NCI-H1417 (cell line): ENCODE data around the gene TBC1D19.

ENCODE experiments used
- DNase-seq, 3 experiments: peaks; one replicate each; lab custom pipeline; 2025; lab: John Stamatoyannopoulos, UW

Gene TBC1D19

DNA sequence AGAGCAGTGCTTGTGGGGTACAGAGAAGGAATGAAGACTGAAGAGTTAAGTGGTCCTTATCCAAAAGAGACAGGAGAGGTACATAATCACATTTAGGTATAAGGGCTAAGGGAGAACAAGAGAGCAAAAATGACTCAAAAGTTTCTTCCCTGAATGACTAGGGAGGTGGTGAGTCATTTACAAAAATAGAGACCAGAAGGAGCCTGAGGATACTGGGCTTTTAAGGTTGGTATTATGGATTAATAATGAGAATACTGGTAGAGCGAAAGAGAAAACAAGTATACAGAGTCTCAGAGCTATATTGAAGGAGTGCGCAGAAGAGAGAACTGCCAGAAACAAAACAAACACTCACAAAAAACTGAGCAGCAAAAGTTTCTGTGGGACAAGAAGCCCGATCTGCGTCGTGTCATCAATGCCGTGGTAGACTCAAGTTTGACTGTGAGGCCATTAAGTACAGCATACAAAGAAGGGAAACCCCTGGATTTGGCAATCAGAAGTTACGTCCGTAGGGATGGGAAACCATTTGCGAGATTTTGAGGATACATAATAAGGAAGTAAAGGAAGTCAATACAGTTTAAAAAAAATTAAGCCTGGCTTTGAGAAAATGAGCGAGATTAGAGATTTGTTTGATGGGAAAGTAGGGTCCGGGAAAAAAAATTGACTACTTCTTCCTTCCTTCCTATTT, 147.6 kb downstream of the TBC1D19 start:
- no peak for DNase-seq

DNA sequence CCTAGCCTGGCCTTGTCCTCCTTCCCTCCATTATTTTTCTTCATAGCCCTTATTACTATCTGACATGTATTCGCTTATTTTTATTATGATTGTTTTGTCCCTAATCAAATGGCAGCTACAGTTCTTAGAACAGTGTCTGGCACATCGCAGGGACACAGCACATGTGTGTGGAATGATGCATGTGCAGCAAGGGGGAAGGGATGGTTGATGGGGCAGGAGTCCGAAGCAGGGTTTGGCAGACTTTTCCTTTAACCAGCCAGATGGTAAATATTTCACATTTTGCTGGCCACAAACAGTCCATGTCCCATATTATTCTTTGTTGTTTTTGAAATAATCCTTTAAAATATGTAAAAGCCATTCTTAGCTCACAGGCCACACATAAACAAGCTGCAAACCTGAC, 148.5 kb downstream of the TBC1D19 start:
- no peak for DNase-seq

DNA sequence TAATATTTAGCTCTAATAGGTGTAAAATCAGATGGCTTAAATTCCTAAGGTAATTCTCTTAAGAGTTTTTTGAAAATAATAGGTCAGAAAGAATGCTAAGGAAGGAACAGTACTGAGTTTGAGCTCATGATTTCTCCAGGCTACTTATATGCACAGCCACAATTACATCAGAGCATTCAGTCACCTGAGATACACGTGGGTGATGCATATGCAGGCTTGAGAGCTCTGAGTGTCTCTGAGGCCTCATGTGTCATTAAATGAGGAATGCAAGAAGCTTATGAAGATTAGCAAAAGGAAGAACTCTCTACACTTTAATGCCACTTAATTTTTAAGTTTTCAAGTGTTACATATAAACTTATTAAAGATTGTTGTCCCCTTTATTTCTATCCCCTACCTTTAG, 152.7 kb downstream of the TBC1D19 start:
- no peak for DNase-seq

DNA sequence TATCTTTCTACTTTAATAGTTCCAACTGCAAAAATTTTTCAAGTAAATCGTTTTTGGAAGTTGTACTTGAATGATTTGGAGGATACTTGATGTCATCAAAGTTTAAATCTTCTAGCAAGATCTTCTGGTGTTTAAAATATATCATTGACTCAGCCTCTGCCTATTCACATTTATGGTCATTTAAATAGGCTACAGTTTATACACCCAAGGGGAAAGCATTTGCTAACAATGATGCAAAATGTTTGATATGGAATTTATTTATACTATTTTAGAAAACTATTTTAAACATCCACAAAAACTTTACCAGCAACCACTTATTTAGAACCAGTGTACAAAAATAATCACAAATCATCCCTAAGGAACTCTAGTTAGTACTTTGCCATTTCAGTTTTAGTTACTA, 153.5 kb downstream of the TBC1D19 start:
- no peak for DNase-seq

DNA sequence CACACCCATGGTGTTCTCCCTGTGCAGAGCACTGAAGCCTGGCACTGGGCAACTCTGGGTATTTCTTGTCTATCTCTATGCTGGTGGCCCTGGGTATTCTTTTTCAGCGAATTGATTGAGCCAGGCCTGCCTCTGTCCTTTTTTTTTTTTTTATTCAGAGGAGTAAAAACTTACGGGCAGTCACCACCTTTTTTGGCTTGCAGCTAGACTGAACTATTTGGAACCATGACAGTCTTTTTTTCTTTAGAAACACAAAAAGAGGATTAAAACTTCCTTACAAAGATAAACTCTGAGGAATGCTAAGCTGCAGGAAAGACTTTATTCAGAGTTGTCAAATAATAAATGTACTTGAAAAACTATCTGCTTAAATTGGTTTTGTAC, 157.6 kb downstream of the TBC1D19 start:
- no peak for DNase-seq

DNA sequence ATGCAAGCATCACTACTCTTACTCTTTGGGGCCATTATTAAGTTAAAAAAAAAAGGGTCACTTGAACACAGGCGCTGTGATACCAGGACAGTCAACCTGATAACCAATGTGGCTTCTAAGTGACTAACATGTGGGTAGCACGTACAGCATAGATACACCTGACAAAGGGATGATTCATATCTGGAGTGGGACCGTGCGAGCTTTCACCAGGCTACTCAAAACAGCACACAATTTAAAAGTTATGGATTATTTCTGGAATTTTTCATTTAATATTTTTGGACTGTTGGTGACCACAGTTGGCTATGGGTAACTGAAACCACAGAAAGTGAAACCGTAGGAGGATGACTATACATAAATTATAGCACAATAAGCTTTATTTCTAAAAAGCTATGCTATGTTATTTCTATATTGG, 162.9 kb downstream of the TBC1D19 start:
- no peak for DNase-seq

DNA sequence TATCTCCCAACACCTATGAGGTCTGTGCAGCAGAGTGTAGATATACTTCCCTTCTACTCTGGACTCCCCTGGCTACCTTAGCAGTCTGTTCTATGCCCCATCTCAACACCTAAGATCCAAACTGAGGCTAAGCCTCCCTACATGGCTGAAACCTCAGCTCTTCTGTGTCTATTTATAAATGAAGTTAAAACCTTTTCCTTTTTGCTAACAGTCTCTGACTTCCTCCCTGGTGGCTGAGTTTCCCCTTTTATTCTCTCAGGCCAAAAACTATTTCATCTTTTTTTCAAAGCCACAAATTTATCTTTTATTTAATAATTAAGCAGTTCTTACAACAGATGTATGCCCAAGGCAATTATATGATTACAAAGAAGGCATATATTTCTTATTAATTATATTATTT, 164.9 kb downstream of the TBC1D19 start:
- no peak for DNase-seq

DNA sequence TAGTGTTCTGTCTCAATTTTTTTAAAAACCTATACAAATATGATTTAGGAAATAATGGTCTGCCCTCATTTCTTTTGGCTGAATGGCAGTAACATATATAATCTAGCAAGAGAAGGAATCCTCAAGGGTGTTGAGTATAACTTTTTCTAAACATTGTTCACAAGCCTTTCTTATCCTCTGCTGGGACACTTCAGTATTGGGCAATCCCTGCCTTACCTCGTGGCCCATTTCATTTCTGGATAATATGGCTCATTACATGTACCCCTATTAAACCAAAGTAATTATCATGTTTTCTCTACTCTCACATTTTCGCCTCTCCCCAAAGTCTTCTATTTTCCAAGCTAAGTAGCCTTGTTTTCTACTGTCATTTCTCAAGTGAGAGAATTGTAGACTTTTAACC, 166.0 kb downstream of the TBC1D19 start:
- DNase-seq, result no peak

DNA sequence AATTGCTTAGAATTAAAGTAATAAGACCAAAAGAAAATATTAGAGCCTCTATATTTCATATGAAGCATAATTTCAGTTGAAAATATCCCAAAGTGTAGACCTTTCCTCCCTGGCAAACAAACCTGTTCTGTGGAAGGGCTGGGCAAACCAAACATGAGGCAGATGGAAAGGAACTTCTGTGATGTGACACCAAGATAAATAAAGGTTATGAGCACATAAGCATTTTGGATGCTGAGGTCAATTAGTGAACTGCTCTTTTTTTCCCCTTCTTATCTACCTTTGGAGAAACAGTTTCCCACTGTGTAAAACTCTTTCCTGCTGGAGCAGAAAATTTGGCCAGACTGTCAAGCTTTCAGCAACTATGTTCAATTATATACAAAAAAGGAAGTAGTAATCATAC, 167.1 kb downstream of the TBC1D19 start:
- peak in 1 of 3 experiments; percentile 25 for DNase-seq

DNA sequence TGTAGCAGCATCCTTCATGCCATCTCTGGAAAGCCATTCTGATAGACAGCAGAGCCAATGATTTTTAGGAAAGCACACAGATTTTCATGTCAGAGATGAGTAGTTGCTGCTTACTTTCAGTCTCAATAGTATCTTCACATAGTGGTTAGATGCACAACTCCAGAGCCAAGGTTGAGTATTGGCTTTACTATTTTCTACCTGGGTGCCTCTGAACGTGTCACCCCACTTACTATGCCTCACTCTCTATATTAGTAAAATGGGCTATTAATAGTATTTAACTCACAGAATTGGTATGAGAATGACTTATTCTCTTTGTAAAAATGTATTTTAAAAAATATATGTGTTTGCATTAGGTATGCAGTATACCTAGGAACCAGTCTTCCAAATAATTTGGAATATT, 168.0 kb downstream of the TBC1D19 start:
- DNase-seq, result no peak

DNA sequence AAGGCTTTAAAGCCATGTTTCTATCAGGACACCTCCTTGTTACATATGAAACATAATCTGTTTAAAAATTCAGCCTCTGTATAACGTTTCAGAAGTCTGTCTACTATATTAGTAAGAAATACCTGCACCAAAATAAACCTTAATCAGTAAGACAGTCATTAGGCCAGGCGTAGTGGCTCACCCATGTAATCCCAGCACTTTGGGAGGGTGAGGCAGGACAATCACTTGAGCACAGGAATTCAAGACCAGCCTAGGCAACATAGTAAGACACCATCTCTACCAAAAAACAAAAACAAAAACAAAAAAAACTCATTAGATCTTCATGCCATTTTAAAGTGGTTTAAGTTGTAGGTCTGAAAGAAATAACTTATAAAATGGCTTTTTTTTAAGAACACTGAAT, 169.3 kb downstream of the TBC1D19 start:
- DNase-seq, result no peak

DNA sequence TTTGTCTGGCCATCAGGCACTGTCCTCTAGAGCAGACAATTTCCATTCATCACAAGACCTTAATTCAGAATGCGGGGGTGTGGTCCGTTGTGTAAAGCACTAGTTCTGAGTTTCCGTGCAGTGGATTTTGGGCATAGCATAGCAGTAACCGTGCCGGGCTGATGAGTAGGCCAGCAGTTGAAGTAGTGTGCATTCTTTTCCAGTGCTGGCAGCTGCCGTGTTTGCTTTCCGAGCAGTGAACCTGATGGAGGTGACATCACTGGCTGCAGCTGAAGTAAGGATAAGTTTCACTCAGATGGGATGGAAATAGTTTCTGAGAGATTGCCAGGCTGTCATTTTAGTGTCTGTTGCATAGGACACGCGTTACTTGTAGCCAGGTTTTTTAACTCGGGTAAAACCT, 169.7 kb downstream of the TBC1D19 start:
- DNase-seq, result no peak

DNA sequence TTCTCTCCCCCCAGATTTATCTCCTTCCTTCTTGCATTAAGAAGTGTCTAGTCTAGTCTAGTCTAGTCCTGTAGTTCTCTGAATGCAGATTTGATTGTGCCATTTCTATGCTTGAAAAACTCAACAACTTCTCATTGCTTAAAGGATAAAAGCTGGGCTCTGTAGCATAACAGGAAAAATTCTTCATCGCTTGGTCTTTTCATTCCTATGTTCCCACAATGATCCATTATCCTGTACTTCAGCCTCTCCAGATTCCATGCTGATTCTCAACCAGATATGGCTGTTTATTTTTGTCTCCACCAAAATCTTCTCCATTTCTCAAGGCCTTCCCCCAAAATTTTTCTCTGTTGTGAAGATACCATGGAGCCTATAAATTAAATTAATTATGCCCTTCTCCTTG, 173.9 kb downstream of the TBC1D19 start:
- DNase-seq, result no peak

DNA sequence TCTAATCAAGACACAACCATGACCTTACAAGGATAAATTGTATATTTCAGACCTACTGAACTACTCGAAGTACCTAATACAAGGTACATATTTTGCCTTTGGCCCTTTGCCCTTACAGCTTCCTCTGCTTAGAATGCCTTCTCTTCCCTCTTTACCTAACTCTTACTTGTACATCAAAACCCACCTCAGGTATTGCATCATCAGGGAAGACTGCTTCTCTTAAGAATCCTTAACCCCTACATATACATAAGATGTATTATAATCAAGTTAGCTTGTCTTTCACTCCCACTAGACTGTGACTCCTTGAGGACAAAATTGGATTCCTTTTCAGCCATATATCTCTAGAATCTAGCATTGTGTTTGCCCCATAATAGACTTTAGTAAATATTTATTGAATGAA, 175.0 kb downstream of the TBC1D19 start:
- no peak for DNase-seq

DNA sequence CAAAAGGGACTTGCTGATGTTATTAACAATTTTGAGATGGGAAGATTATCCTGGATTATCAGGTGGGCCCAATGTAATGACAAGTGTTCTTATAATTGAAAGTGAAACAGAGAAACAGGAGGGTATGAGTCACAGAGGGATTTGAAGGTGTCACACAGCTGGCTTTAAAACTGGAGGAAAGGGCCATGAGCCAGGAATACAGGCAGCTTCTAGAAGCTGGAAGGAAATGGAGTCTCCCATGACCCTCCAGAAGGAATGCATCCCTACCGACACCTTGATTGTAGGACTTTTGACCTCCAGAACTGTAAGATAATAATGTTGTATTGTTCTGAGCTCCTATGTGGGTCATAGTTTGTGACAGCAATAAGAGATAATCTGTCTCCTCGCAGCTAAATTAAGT, 178.8 kb downstream of the TBC1D19 start:
- DNase-seq, result no peak

DNA sequence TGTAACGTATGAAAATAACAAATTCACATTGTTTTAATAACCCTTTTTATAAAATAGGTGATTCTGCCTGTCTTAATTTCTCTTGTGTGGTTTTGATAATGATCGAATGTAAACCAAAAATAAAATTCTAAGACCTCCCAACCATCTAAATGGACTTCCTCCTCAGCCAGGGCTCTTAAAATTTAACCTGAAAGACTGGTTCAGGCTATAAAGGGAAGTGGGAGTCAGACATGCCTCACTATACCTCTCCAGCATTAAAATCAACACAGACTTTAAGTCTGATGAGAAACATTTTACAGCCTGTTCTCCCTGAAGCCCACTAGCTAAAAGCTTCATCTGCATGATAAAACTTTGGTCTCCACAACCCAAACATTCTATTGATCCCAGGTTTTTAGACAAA, 179.2 kb downstream of the TBC1D19 start:
- no peak for DNase-seq

DNA sequence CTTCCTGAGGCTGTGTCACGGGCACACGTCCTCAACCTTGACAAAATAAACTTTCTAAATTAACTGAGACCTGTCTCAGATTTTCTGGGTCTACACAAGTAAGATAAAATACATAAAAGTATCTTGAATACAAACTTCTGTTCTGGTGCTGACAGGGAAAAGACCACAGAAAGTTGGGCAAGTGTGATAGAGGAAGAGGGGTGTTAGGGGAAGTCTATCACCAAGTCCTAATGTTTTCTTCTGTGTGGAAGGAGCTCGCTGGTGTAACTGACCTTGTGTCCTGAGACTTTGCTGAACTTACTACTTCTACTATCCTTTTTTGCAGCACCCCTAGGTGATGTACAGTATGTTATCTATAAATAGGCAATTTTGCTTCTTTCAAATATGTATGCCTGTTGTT, 179.8 kb downstream of the TBC1D19 start:
- no peak for DNase-seq

DNA sequence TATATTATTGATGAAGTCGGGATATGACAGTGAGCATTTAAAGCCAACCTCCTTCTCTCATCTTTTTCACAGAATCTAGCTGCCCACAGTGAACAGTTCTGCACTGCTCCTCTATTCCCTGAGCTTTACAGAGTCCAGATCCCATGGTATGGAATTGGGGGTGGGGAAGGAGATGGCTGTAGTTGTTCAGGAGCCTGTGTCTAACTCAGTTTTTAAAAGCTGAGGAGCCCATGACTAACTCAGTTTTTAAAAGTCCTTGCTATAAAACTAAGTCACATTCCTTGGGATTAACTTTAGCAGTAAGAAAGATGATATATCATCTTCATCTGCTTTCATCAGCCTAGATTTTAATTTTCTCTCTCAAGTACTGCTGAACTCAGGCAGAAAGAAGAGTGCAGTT, 180.3 kb downstream of the TBC1D19 start:
- no peak for DNase-seq

DNA sequence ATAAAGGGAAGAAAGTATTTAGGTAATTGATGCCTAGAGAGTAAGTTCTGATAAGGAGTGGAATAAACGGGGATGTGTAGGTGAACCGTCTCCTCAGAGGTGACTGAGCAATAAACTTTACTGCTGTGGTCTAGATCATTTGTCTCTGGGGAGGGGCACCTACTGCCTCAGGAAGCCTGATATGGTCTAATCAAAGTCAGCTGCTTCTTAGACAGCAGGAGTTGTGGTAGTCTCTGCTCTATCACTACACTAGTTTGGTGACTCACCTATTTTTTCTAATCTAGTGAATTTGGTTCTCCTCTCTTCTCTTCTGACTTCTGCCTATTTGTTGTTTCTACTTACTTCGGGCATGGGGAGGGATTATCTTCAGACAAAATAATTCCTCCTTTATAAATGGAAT, 181.6 kb downstream of the TBC1D19 start:
- no peak for DNase-seq

DNA sequence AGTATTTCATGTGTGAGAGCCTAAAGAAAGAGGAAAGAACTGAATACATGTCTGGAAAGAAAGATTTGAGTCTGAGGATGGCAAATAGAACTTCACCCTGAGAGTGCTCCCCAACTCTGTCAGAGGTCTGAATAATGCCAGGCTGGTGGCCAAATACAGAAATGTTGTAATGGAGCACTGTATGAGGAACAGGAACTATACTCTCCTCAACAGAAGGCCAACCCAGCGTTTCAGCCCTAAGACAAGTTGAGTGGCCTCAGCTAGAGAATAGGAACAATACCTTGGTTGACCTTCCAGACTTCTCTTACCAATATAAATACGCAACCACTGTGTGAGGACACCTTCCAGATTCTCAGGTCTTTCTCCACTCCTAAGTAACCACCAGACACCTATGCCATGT, 182.3 kb downstream of the TBC1D19 start:
- no peak for DNase-seq

DNA sequence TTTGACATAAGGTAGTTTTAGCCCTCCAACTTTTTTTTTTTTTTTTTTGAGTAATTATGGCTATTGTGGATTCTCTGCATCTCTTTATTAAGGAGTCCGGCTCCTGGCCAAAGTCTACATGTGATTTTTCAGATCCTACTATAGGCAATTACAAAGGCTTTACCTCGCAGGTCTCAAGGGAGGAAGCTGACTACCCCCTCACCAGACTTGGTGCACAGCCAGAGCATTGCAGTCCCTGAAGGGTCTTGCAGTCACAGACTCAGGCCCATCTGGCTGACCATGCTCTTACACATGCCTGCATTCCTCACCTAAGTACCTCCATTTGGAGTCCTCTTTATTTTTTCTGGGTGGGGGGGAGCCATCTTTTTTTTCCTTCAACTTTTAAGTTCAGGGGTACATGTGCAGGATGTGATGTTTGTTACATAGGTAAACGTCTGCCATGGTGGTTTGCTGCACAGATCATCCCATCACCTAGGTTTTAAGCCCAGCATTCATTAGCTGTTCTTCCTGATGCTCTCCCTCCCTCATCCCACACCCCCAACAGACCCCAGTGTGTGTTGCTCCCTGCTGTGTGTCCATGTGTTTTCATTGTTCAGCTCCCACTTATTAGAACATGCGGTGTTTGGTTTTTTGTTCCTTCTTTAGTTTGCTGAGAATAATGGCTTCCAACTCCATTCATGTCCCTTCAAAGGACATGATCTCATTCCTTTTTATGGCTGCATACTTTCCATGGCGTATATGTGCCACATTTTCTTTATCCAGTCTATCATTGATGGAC, 188.4 kb downstream of the TBC1D19 start:
- peak in 1 of 3 experiments; percentile 7 for DNase-seq

DNA sequence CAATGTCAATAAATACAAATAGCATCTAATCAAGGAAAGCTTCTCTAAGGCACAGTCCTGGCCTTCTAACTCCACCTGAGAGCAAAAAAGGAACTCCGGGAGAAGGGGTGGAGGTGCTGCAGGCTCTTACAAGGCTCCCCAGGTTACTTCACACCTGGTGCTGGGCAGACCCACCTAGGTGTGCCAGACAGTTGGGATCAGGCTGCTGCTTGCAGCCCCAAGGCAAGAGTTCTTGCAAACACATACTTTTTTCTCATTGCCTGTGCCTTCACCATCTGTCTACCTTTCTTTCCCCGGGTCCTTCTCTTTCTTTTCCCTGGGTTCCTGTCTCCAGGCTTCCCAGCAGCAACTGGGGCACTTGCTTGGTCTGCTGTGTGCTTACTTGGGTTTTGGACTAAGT, 195.3 kb downstream of the TBC1D19 start:
- DNase-seq, result no peak

DNA sequence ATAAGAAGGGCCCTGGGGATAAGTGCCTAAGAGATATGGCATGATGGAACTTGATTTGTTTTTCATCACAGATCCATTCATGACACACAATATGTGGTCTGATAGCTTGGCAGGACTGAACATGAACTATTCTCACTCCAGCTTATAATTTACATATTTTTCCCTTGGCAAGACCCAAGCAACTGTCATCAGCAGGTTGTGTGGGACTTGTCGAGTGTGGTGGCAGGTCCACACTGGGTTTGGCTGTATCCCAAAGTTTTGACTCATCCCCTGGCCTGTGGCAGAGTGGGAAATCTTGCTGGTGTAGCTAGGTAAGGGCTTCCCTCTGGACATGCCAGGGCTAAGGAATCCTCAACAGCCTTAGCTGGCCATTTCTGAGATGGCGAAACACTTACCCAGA, 195.8 kb downstream of the TBC1D19 start:
- DNase-seq, result no peak

DNA sequence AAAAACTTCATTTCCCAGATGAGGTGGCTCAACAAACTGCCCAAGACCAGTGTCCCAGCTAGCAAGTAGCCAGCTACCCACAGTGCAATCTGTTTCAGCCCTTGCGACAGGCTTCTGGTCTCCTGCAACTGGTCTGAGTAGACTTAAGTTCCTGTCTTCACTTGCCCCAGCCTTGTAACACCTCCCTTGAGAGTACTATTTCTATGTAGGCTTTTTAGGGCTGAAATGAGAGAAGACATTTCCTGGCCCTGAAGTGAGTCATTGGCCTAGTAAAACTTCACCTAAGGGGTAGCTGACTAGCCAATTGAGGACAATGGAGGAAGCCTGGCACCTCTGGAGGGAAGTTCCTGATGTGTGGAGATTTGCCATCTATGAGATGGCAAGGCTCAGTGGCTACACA, 196.7 kb downstream of the TBC1D19 start:
- no peak for DNase-seq
